ENCODE results near the gene LMBRD1.
"Not testable (repeated sequence)": the region's sequence is repeated elsewhere in the genome, so short reads cannot be mapped to it uniquely, and the experiment has no call there.

LMBRD1 gene

GRCh38 chr6:69795469-69796072 is 1.2 kb downstream of the LMBRD1 start:
- DNase-seq: no peak

DNA sequence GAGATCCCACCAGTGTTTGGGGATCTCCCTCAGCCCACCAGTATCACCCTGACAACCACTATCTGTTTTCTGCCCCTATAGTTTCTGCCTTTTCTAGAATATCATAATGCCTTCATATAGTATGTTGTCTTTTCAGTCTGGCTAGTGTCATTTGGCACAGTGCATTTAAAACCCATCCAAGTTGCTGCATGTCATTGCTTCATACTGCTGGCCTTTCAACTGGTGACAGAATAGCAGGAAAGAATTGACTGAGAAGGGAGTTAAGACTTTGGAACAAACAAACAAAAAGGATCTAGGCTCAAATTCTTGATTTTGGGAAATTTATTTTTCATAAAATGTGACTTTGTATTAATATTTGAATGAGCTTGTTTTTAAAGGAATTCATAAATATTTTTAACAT is 4.5 kb downstream of the LMBRD1 start:
- DNase-seq: no peak

- DNase-seq: no peak
These were observed 5.7 kb downstream of the LMBRD1 start for GRCh38 chr6:69791065-69791471.

GRCh38 chr6:69790629-69791028 is 6.2 kb downstream of the LMBRD1 start:
- no peak for DNase-seq

GRCh38 chr6:69789578-69789977 is 7.2 kb downstream of the LMBRD1 start:
- no peak for DNase-seq

DNA sequence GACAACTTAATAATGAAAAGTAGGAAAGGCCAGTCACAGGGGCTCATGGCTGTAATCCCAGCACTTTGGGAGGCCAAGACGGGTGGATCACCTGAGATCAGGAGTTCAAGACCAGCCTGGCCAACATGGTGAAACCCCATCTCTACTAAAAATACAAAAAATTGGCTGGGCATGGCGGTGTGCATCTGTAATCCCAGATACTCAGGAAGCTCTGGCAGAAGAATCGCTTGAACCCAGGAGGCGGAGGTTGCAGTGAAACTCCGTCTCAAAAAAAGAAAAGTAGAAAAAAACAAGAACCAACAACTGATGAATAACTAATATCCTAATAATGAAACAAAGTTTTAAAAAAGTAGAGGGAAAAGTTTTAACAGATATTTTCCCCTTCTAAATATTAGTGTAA is 9.4 kb downstream of the LMBRD1 start:
- not testable (repeated sequence) for DNase-seq

DNA sequence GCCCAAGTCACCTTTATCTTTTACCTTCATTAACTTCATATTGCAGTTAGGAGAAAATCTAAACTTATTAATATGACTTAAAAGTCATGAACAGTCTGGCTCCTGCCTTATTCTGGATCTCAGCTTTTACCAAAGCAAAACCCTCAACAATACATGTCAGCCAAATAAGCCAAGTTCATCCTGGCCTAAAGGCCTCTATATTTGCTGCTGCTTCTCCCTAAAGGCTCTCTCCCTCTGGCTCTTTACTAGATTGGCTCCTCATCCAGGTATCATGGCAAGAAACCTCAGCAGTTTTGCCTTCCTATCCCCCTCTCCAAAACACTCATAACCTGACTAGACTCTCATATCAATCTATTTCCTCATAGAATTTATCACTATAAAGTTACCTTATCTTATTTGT is 11.1 kb downstream of the LMBRD1 start:
- DNase-seq: no peak

- DNase-seq: no peak
These were observed 12.0 kb downstream of the LMBRD1 start for GRCh38 chr6:69784595-69785377.

DNA sequence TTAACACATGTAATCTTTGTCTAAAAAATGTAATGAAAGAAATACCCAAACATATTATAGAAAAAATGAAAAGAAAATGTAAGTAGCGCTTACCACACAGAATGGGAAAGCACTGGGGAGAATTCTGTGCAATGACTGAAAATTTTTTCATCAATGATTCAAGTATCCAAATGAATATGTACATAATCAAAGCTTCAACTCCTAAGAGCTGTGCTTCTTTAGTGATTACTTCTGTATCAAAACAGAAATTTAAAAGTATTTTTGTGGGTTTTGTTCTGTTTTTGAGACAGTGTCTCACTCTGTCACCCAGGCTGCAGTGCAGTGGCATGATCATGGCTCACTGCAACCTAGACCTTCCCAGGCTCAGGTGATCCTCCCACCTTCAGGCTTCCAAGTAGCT is 13.7 kb downstream of the LMBRD1 start:
- DNase-seq: no peak

GRCh38 chr6:69780585-69781178 is 16.1 kb downstream of the LMBRD1 start:
- no peak for DNase-seq

GRCh38 chr6:69775941-69776340 is 20.9 kb downstream of the LMBRD1 start:
- no peak for DNase-seq

DNA sequence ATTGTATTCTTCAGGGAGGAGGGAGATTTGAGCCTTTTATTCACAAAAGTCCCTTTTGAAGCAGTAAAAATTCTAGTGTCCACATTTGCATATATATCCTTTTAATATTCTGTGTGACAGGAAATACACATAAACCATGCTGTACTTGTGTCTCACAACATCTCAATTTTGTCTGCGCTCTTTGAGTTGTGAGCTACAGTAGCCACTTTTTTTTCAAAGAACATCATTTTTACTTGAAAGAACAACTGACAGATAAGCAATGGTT is 21.3 kb downstream of the LMBRD1 start:
- DNase-seq: no peak

GRCh38 chr6:69774740-69775584 is 21.8 kb downstream of the LMBRD1 start:
- DNase-seq: peak; percentile 44

DNA sequence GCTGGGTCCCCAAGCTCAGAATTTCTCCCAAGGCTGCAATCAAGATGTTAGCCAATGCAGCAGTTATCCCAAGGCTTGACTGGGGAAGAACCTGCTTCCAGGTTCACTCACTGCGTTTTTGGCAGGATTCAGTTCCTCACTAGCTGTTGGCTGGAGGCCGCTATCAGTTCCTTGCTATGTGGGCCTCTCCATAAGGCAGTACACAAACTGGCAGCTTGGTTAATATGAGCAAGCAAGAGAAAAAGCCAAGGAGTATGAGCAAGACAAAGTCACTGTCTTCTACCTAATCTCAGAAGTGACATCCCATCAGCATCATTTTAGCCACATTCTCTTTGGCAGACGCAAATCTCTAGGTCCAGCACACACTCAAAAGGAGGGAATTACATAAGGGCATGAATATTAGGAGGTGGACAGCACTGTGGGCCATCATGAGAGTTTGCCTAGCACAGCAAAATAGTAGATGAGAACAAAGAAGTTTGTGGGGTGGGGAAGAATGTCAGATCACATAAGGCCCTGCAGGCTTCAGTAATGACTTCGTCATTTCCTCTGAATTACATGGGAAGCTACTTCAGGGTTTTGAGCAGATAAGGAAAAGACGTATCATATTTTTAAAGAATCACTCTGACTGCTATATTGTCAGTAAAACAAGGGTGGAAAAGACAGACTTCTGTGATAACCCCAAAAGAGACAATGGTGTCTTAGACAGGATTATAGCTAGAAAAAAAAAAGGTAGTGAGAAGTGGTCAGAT is 25.5 kb downstream of the LMBRD1 start:
- no peak for DNase-seq

DNA sequence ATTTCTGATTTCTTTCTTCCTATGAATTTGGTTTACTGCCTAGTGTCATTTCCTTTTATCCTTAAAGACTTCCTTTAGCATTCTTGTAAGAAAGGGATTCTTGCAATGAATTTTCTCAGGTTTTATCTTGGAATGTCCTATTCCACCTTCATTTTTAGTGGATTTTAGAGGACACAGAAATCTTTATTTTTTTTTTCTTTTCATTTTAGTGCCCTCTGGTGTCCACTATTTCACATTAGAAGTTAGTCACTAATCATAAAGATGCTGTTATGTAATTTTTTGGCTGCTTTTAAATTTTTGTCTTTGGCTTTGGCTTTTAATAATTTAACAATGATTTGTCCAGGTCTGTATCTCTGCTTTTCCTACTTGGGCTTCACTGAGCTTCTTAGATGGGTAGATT is 28.1 kb downstream of the LMBRD1 start:
- no peak for DNase-seq

GRCh38 chr6:69763763-69764162 is 33.0 kb downstream of the LMBRD1 start:
- no peak for DNase-seq

GRCh38 chr6:69761853-69762252 is 35.0 kb downstream of the LMBRD1 start:
- DNase-seq: no peak

DNA sequence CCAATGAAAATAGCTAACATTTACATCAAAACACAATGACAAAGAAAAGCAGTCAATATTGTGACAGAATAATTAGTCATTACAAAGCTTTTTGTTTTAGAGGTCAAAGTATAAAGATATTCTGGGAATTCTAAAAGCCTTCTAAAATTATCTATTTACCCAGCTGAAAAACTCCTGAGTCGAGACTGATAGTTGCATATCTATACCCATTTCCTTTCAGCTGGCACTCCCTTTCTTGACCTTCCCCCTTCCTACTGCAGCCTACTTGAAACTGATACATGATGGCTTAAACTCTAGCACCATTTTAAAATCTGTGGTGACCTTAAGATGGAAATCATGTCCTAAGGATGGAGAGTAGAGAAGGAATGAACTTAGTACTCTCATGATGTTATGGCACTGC is 38.6 kb downstream of the LMBRD1 start:
- no peak for DNase-seq

DNA sequence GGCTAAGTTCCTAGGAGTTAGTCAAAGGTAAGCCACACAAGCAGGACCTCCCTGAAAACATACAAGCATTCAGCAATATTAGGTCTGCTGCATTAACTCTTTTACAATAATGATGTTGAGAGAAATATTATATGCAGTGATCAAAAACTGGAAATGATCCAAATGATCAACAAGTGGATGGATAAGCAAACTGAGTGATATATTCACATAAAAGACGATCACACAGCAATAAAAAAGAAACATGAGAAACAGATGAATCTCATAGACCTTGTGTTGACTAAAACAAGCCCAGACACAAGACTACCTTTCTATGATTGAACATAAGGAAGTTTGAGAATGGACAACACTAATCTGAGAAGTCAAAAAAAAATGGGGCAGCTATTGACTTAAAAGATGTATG is 39.9 kb downstream of the LMBRD1 start:
- DNase-seq: no peak

DNA sequence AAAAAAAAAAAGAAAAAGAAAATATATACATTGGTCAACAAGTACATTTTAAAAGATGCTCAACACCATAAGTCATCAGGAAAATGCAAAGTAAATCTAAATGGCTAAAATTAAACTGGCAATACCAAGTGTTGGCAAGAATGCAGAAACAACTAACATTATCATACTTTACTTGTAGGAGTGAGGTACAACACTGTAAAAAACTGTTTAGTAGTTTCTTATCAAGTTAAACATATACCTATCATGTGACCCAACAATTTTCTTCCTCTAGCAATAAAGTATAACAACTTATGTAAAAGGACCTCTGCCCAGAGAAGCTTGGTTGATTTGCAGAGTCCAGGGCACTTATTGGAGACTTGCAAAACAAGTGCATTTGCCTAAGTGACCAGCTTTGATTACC is 40.4 kb downstream of the LMBRD1 start:
- DNase-seq: no peak

GRCh38 chr6:69735027-69735426 is 61.8 kb downstream of the LMBRD1 start:
- DNase-seq: no peak

DNA sequence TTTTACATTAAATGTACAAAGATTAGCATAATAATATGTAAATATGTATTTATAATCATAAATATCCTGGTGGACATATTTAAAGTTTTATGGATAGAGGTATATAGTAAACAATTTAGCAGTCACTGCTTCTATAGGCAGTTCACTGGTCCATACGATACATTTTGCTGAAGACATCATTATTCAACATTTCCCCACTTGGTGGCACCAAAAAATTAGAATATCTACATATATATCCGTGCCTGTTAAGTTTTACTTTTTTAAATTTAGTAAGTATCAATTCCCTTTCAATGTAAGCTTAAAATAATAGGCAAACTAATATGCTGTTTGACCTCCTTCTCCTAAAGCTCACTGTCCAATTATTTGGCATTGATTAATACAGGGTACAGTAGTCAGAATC is 64.2 kb downstream of the LMBRD1 start:
- DNase-seq: no peak

- no peak for DNase-seq
These were observed 64.8 kb downstream of the LMBRD1 start for GRCh38 chr6:69732045-69732444.

All from NCI-H524 treated with DMSO at 0.1 percent for 48 hours (cell line).